ENCODE measurements around the gene CREB5.

Gene CREB5

DNA sequence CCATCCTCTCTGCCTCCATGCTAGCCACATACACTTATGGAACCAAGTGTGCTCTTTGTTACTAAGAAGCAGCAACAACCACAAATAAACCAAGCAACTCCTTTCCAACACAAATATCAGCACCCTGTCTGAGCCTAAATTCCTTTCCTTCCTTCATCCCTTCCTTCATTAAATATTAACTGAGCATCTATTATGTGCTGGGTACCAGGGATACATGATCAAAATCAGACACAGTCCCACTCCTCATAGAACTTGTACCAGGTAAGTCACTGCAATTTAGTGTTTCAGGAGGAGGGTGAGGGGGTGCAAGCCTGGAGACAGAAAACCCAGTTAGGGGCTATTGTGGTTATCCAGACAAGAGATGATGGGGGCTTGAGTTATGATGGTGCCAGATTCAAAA is 10.8 kb downstream of the CREB5 start:
- no peaks in the 10 kb centered on the region for H3K36me3 ChIP-seq (ENCODE audit: insufficient read depth, low read length)
- H3K4me3 ChIP-seq (ENCODE audit: low read depth in 1 of 2, low read length in 2 of 2): no peak overlapping the region
- no peaks in the 10 kb centered on the region for H3K9me3 ChIP-seq (ENCODE audit: low read length)
- H3K4me1 ChIP-seq (ENCODE audit: insufficient read depth, low read length): peaks cover 5% of the 10 kb centered on the region
- H3K27me3 ChIP-seq (ENCODE audit: control insufficient read depth in 1 of 2, insufficient read depth in 2 of 2, low read length in 2 of 2): no peaks in the 10 kb centered on the region
- no peak overlapping the region for H3K27ac ChIP-seq (ENCODE audit: low read depth, low read length)
- H3K9ac ChIP-seq (ENCODE audit: low read length): no peak overlapping the region

DNA sequence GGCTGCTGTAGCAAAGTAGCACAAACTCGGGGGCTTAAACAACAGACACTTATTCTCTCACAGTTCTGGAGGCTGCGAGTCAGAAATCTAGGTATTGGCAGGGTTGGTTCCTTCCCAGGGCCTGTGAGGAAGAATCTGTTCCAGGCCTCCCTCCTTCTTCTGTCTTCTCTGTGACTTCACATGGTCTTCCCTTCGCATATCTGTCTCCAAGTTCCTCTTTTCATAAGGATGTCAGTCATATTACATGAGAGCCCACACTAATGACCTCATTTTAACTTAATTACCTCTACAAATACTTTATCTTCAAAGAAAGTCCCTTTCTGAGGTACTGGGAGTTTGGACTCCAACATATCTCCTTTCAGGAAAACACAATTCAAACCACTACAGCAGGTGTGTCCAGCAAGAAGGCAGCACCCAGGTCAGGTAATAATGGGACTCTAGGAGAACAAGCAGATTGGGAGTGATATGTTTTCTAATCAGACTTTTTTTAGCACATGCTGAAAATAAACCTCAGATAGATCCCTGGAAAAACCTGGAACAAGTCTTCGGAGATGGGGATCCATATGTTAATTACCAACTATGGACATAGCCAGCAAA is 11.7 kb downstream of the CREB5 start:
- Histone ChIP-seq H3K27ac (ENCODE audit: low read depth, low read length) (no peak overlapping the region), H3K9ac (ENCODE audit: low read length) (no peak overlapping the region), H3K36me3 (ENCODE audit: insufficient read depth, low read length) (no peaks in the 10 kb centered on the region)

DNA sequence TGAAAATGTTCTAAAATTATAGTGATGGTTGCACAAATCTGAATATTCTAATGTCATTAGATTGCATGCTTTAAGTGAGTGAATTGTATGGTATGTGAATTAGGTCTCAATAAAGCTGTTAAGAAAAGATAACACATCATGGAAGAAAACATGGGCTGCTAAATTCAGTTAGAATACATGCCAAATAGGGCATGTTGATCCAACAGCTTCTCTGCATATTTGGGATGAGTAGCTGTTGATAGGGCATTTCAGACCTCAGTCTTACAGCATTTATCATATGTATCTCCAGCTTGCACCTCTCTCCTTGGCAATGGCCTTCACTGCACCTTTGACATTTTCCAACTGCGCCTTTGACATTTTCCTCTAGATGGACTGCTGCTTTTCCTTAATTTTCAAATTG is 13.2 kb downstream of the CREB5 start:
- Histone ChIP-seq H3K36me3 (ENCODE audit: insufficient read depth, low read length) (no peaks in the 10 kb centered on the region), H3K27me3 (ENCODE audit: control insufficient read depth in 1 of 2, insufficient read depth in 2 of 2, low read length in 2 of 2) (no peaks in the 10 kb centered on the region), H3K9ac (ENCODE audit: low read length) (no peak overlapping the region), H3K27ac (ENCODE audit: low read depth, low read length) (no peak overlapping the region), H3K9me3 (ENCODE audit: low read length) (no peaks in the 10 kb centered on the region), H3K4me1 (ENCODE audit: insufficient read depth, low read length) (no peaks in the 10 kb centered on the region), H3K4me3 (ENCODE audit: low read depth in 1 of 2, low read length in 2 of 2) (no peak overlapping the region)

More for the DNA sequence above, 11.7 kb downstream of the CREB5 start:
- H3K4me3 ChIP-seq (ENCODE audit: low read depth in 1 of 2, low read length in 2 of 2): no peak overlapping the region
- H3K27me3 ChIP-seq (ENCODE audit: control insufficient read depth in 1 of 2, insufficient read depth in 2 of 2, low read length in 2 of 2): no peaks in the 10 kb centered on the region
- H3K9me3 ChIP-seq (ENCODE audit: low read length): no peaks in the 10 kb centered on the region
- H3K4me1 ChIP-seq (ENCODE audit: insufficient read depth, low read length): no peaks in the 10 kb centered on the region

DNA sequence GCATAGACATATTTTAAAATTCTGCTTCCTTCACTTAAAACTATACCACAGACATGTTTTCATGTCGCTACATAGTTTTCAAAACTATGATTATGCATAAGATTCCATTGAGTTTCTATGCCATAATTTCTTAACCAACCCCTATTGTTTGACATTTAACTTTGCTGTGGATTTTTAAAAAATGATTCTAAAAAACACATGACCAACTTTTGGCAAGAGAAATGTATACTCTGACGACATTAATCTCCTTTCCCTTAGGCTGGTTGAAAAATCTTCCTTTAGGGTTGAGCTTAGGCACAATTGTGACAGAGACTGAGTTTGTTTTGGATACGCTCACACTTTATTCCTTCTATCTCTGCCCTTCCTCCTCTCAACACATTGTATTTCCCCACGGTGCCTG is 14.9 kb downstream of the CREB5 start:
- Histone ChIP-seq H3K9ac (ENCODE audit: low read length) (no peak overlapping the region), H3K9me3 (ENCODE audit: low read length) (no peaks in the 10 kb centered on the region), H3K27ac (ENCODE audit: low read depth, low read length) (no peak overlapping the region)

DNA sequence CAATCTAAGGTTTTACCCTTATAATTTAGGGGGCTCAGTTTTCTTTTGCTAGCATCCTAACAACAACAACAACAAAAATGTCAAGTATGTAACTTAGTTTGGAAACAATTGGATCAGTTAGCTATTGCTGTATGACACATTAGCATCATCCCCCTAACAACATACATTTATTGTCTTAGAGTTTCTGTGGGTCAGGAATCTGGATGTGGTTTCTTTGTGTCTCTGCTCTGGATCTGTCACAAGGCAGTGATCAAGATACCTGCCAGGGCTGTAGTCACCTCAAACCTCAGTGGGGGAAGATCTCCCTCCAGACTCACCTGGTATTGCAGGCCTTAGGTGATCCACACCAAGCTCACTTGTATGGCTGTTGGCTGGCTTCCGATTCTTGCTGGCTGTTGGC is 18.3 kb downstream of the CREB5 start:
- no peaks in the 10 kb centered on the region for H3K9me3 ChIP-seq (ENCODE audit: low read length)
- H3K9ac ChIP-seq (ENCODE audit: low read length): no peak overlapping the region
- no peaks in the 10 kb centered on the region for H3K36me3 ChIP-seq (ENCODE audit: insufficient read depth, low read length)
- H3K4me1 ChIP-seq (ENCODE audit: insufficient read depth, low read length): no peaks in the 10 kb centered on the region
- no peak overlapping the region for H3K27ac ChIP-seq (ENCODE audit: low read depth, low read length)
- no peak overlapping the region for H3K4me3 ChIP-seq (ENCODE audit: low read depth in 1 of 2, low read length in 2 of 2)
- H3K27me3 ChIP-seq (ENCODE audit: control insufficient read depth in 1 of 2, insufficient read depth in 2 of 2, low read length in 2 of 2): no peaks in the 10 kb centered on the region

More for the DNA sequence above, 14.9 kb downstream of the CREB5 start:
- Histone ChIP-seq H3K4me3 (ENCODE audit: low read depth in 1 of 2, low read length in 2 of 2) (no peak overlapping the region), H3K4me1 (ENCODE audit: insufficient read depth, low read length) (no peaks in the 10 kb centered on the region), H3K27me3 (ENCODE audit: control insufficient read depth in 1 of 2, insufficient read depth in 2 of 2, low read length in 2 of 2) (no peaks in the 10 kb centered on the region), H3K36me3 (ENCODE audit: insufficient read depth, low read length) (no peaks in the 10 kb centered on the region)

DNA sequence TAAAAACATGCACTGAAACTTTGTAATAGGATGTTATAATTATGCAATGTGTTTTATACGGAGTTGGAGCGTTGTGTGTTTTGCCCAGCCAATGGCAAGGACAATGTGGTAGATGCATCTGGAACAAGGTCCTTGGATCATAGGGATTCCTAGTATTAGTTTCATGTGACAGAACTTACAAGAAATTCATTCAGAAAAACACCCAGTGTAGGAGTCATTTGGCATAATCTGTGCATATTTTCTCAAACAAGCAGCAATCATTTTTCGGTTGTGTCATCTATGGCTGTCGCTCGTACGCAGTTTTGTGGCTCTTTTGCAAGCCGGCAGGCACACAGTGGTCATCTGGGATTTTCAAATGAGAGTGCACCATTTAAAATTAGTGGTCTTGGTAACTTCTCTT is 19.8 kb downstream of the CREB5 start:
- Histone ChIP-seq H3K9ac (ENCODE audit: low read length) (no peak overlapping the region), H3K27me3 (ENCODE audit: control insufficient read depth in 1 of 2, insufficient read depth in 2 of 2, low read length in 2 of 2) (no peaks in the 10 kb centered on the region), H3K36me3 (ENCODE audit: insufficient read depth, low read length) (no peaks in the 10 kb centered on the region), H3K9me3 (ENCODE audit: low read length) (no peaks in the 10 kb centered on the region), H3K27ac (ENCODE audit: low read depth, low read length) (no peak overlapping the region), H3K4me3 (ENCODE audit: low read depth in 1 of 2, low read length in 2 of 2) (no peak overlapping the region), H3K4me1 (ENCODE audit: insufficient read depth, low read length) (no peaks in the 10 kb centered on the region)

DNA sequence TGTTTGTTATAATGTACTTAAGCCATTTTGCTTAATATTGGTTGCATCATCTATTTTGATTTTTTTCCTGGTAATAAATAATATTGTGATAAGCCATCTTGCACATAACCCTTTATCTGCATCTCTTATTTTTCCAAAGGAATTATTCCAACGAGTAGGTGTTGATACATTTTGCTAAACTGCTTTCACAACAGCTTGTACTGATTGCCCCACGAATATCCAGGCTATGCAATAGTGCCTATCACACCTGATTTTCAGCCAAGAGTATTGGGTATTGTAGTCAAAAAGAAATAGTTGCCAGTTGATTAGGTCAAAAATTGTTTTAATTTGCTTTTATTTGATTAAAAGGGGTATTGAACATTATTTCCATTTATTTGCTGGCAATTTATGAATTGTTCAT is 20.7 kb downstream of the CREB5 start:
- Histone ChIP-seq H3K27ac (ENCODE audit: low read depth, low read length) (no peak overlapping the region), H3K4me1 (ENCODE audit: insufficient read depth, low read length) (no peaks in the 10 kb centered on the region), H3K4me3 (ENCODE audit: low read depth in 1 of 2, low read length in 2 of 2) (no peak overlapping the region), H3K9ac (ENCODE audit: low read length) (no peak overlapping the region), H3K9me3 (ENCODE audit: low read length) (no peaks in the 10 kb centered on the region), H3K27me3 (ENCODE audit: control insufficient read depth in 1 of 2, insufficient read depth in 2 of 2, low read length in 2 of 2) (no peaks in the 10 kb centered on the region), H3K36me3 (ENCODE audit: insufficient read depth, low read length) (no peaks in the 10 kb centered on the region)

DNA sequence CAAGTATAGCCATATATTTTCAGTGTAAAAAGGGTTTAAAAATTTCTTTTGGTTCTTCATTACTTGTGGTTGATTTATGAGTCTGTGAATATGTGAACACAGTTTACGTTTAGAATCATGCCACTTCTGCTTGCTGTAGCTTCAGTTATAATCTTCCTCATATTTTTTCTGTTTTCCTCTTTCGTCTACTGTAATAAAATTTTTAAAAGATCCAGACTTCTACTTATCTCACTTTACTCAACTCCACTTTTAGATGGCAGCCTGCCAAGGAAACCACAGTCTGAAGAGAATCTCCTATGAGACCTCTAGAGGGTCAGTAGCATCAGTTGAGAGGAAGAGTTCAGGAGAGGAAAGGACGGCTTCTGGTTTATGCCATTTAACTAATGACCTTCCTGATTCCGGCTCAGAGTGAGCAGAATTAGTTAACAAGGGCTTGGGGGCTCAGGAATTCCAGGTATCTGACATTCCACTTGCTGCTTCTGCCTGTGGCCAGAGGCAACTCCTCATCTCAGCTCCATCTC is 21.4 kb downstream of the CREB5 start:
- H3K9me3 ChIP-seq (ENCODE audit: low read length): no peaks in the 10 kb centered on the region
- no peak overlapping the region for H3K27ac ChIP-seq (ENCODE audit: low read depth, low read length)
- H3K4me3 ChIP-seq (ENCODE audit: low read depth in 1 of 2, low read length in 2 of 2): no peak overlapping the region
- no peaks in the 10 kb centered on the region for H3K27me3 ChIP-seq (ENCODE audit: control insufficient read depth in 1 of 2, insufficient read depth in 2 of 2, low read length in 2 of 2)
- H3K9ac ChIP-seq (ENCODE audit: low read length): no peak overlapping the region
- H3K36me3 ChIP-seq (ENCODE audit: insufficient read depth, low read length): no peaks in the 10 kb centered on the region
- H3K4me1 ChIP-seq (ENCODE audit: insufficient read depth, low read length): no peaks in the 10 kb centered on the region

DNA sequence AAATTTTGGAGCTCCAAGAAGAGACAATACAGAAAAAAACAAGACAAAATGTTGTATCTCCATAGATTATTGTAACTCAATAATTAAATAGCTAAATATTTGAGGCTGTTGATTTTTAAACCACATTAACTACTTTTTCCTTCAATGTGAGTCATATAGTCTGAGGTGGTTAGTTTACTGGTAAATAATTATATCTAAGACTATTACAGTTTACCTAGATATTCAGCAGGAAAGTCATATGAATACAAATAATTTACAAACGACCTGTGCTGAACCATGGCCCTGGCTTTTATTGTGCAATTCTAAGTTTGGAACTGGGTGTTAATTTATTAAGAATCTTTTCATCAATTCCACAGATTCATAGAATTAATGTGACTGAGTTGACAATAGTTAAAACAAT is 22.2 kb downstream of the CREB5 start:
- H3K9me3 ChIP-seq (ENCODE audit: low read length): no peaks in the 10 kb centered on the region
- H3K27me3 ChIP-seq (ENCODE audit: control insufficient read depth in 1 of 2, insufficient read depth in 2 of 2, low read length in 2 of 2): no peaks in the 10 kb centered on the region
- no peak overlapping the region for H3K4me3 ChIP-seq (ENCODE audit: low read depth in 1 of 2, low read length in 2 of 2)

DNA sequence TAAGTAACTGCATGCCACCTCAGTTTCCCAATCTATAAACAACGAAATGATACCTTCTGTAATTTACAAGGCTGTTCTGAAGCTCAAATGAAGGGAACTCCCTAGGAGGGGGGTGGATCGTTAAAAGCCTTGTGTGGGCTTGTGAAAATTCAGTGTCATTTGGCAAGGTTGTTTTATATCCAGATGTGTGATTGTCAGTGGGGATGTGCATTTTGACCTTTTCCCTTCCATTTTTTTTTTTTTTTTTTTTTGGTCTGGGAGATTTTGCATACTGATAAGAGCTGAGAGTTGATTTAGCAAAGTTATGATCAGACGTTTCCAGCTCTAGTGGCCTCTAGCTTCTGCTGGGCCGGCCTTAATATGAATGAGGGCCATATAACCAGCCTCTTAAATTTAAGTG is 22.8 kb downstream of the CREB5 start:
- no peaks in the 10 kb centered on the region for H3K27me3 ChIP-seq (ENCODE audit: control insufficient read depth in 1 of 2, insufficient read depth in 2 of 2, low read length in 2 of 2)
- no peaks in the 10 kb centered on the region for H3K4me1 ChIP-seq (ENCODE audit: insufficient read depth, low read length)
- no peak overlapping the region for H3K27ac ChIP-seq (ENCODE audit: low read depth, low read length)
- no peaks in the 10 kb centered on the region for H3K9me3 ChIP-seq (ENCODE audit: low read length)
- H3K4me3 ChIP-seq (ENCODE audit: low read depth in 1 of 2, low read length in 2 of 2): no peak overlapping the region
- no peaks in the 10 kb centered on the region for H3K36me3 ChIP-seq (ENCODE audit: insufficient read depth, low read length)
- H3K9ac ChIP-seq (ENCODE audit: low read length): no peak overlapping the region

More for the DNA sequence above, 22.2 kb downstream of the CREB5 start:
- Histone ChIP-seq H3K9ac (ENCODE audit: low read length) (no peak overlapping the region), H3K36me3 (ENCODE audit: insufficient read depth, low read length) (no peaks in the 10 kb centered on the region), H3K27ac (ENCODE audit: low read depth, low read length) (no peak overlapping the region), H3K4me1 (ENCODE audit: insufficient read depth, low read length) (no peaks in the 10 kb centered on the region)

DNA sequence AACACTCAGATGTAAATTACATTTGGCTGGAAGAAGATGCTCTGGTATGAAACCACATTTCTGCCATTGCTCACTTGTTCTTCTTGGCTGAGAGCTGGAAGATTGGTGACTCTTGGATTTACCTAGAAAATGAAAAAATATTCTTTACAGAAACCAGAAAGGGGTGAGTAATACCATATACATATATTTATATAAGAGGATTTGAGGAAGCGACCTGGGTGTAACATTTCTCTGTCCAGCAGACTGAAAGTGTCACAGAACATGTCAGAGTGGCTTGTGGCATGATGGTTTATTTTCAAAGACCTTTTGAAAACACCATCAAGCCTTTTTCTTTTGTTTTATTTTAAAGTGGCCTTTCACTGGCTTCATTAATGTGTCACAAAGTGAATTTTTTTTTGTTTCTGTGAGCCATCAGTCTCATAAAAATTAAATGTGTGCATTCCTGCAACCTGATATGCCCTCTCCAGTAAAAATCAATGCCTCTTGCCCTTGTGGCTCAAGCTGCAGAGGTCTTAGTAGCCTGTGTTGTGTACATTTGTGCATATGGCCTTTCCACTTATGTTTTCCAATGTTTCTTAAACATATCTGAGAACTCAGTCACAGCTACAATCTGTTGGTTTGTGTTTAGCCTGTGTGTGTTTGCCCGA is 23.5 kb downstream of the CREB5 start:
- no peaks in the 10 kb centered on the region for H3K27me3 ChIP-seq (ENCODE audit: control insufficient read depth in 1 of 2, insufficient read depth in 2 of 2, low read length in 2 of 2)
- no peaks in the 10 kb centered on the region for H3K4me1 ChIP-seq (ENCODE audit: insufficient read depth, low read length)
- no peaks in the 10 kb centered on the region for H3K36me3 ChIP-seq (ENCODE audit: insufficient read depth, low read length)
- no peak overlapping the region for H3K9ac ChIP-seq (ENCODE audit: low read length)
- no peak overlapping the region for H3K4me3 ChIP-seq (ENCODE audit: low read depth in 1 of 2, low read length in 2 of 2)
- no peak overlapping the region for H3K27ac ChIP-seq (ENCODE audit: low read depth, low read length)
- no peaks in the 10 kb centered on the region for H3K9me3 ChIP-seq (ENCODE audit: low read length)

DNA sequence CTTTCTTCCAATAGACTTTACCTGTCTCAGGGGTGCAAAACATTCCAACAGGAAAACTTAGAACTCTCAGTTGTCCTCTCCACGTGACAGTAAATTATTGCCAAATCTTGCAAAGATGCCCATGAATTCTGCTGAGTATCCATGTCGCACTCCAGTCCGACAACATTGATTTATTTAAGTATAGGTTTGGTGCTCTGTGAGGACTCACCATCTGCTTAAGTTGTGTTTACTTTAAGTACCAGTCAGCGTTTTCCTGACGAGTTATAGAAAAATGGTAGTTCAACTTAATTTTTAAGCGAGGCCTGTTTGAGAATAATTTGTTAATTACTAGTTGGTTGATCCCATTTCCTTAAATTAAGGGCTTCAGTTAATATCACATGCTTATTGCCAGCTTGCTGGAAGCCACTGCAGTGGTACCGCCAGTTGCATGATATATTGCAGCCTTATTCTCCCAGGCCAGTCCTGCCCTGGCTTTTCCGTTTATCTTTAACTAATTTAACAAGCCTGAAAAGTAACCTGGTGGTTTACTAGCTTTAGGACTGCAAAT is 27.8 kb downstream of the CREB5 start:
- Histone ChIP-seq H3K27ac (ENCODE audit: low read depth, low read length) (no peak overlapping the region), H3K27me3 (ENCODE audit: control insufficient read depth in 1 of 2, insufficient read depth in 2 of 2, low read length in 2 of 2) (no peaks in the 10 kb centered on the region), H3K9me3 (ENCODE audit: low read length) (no peaks in the 10 kb centered on the region), H3K9ac (ENCODE audit: low read length) (no peak overlapping the region), H3K4me1 (ENCODE audit: insufficient read depth, low read length) (no peaks in the 10 kb centered on the region), H3K36me3 (ENCODE audit: insufficient read depth, low read length) (no peaks in the 10 kb centered on the region), H3K4me3 (ENCODE audit: low read depth in 1 of 2, low read length in 2 of 2) (no peak overlapping the region)

Data from muscle layer of colon (tissue), 2 donors.